ENCODE data around the gene EPG5. TPM values are rescaled to one million over a fixed set of nuclear protein-coding genes. Genes with fewer than 3 reads are reported as not detected.

EPG5 gene
- total and polyA plus RNA-seq, 9 of the 15 experiments (the other 6 are each of a cell fraction or from before 2014, with no cell fraction given): 1.3 to 10.7 (median 5.2) TPM

DNA sequence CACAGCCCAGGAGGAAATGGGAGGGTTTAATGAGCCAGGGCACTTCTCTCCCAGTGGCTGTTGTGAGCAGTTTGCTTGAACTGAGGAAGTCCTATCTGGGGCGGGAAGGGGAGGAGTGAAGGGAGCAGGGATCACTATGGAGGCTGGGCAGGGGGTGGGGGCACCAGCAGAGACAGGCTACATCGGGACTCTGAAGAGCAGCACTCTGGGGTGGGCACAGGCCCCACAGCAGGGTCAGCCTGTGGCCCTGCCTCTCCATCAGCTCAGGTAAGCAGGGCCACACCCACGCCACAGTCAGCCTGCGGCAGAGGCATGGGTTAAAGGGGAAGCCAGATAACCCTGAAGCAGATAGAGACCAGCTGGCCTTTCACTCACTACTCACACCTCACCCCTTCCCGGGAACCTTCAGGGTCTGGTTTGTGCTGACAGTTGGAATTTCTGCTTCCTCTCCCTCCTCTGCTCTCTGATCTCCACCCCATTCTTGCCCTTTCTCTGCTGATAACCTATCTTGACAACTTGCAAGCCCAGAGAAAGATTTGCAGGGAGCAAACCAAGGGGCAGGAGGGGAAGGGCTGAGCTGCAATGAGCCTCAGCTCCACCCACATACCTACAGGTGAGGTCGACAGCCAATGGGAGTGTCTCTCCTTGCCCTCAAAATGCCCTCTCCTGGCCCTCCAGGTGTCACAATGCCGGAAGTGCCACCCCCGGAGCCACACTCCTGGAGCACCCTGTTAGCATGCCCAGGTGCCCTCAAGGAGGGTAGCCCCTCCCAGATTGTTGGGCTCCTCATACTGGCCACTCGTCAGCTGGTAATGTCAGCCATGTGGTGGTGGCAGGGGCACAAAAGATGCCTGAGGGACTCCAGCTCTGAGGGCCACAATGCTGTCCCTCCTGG, 138.0 kb downstream of the EPG5 start (continued):
- TF ChIP-seq SRSF3 (IDR thresholded peaks at IDR 0.05; ENCODE audit: insufficient read depth, low read length) (no peak), ZNF263 (CRISPR knock-in tag; IDR thresholded peaks at IDR 0.05; ENCODE audit: borderline replicate concordance) (0 out of 2 replicates have a peak, but pooled peaks have one; percentile 25), BCOR (IDR thresholded peaks at IDR 0.05) (no peak), TCFL5 (CRISPR knock-in tag; conservative IDR thresholded peaks at IDR 0.05) (no peak), ZBTB17 (CRISPR knock-in tag; IDR thresholded peaks at IDR 0.05) (no peak), TSC22D4 (tag; IDR thresholded peaks at IDR 0.05) (no peak), OTX1 (CRISPR knock-in tag; IDR thresholded peaks at IDR 0.05) (no peak), RBFOX2 (IDR thresholded peaks at IDR 0.05; ENCODE audit: low read depth, low read length) (no peak), ZFP1 (CRISPR knock-in tag; IDR thresholded peaks at IDR 0.05) (no peak), ZNF146 (CRISPR knock-in tag; IDR thresholded peaks at IDR 0.05; ENCODE audit: unreplicated experiment) (no peak), TBL1XR1 (IDR thresholded peaks at IDR 0.05; ENCODE audit: low read length in 2 of 2) (no peak), RBBP5 (IDR thresholded peaks at IDR 0.05; ENCODE audit: borderline replicate concordance, insufficient read depth, low read length, poor library complexity, severe bottlenecking) (no peak), HLTF (IDR thresholded peaks at IDR 0.05) (no peak), THRAP3 (IDR thresholded peaks at IDR 0.05; ENCODE audit: borderline replicate concordance) (no peak), ZKSCAN1 (IDR thresholded peaks at IDR 0.05; ENCODE audit: low read depth, low read length) (no peak), ZNF316 (IDR thresholded peaks at IDR 0.05) (peak; percentile 24; the same call in 1 of the 2 replicates), CBX2 (IDR thresholded peaks at IDR 0.05; ENCODE audit: insufficient read depth, low read length, poor library complexity, severe bottlenecking) (no peak)
- TF ChIP-seq, protein P1, sequence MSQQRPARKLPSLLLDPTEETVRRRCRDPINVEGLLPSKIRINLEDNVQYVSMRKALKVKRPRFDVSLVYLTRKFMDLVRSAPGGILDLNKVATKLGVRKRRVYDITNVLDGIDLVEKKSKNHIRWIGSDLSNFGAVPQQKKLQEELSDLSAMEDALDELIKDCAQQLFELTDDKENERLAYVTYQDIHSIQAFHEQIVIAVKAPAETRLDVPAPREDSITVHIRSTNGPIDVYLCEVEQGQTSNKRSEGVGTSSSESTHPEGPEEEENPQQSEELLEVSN (IDR thresholded peaks at IDR 0.05; ENCODE audit: borderline replicate concordance in 1 of 2, extremely low read depth in 1 of 2, insufficient read depth in 1 of 2, insufficient read length in 1 of 2, low read depth in 1 of 2, low read length in 1 of 2, poor library complexity in 1 of 2, severe bottlenecking in 1 of 2): no peak
- TF ChIP-seq, protein P2, sequence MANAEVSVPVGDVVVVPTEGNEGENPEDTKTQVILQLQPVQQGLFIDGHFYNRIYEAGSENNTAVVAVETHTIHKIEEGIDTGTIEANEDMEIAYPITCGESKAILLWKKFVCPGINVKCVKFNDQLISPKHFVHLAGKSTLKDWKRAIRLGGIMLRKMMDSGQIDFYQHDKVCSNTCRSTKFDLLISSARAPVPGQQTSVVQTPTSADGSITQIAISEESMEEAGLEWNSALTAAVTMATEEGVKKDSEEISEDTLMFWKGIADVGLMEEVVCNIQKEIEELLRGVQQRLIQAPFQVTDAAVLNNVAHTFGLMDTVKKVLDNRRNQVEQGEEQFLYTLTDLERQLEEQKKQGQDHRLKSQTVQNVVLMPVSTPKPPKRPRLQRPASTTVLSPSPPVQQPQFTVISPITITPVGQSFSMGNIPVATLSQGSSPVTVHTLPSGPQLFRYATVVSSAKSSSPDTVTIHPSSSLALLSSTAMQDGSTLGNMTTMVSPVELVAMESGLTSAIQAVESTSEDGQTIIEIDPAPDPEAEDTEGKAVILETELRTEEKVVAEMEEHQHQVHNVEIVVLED (CRISPR knock-in tag; IDR thresholded peaks at IDR 0.05): no peak
- TF ChIP-seq, protein P3, sequence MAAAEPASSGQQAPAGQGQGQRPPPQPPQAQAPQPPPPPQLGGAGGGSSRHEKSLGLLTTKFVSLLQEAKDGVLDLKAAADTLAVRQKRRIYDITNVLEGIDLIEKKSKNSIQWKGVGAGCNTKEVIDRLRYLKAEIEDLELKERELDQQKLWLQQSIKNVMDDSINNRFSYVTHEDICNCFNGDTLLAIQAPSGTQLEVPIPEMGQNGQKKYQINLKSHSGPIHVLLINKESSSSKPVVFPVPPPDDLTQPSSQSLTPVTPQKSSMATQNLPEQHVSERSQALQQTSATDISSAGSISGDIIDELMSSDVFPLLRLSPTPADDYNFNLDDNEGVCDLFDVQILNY (CRISPR knock-in tag; IDR thresholded peaks at IDR 0.05): no peak
- TF ChIP-seq, protein P4, sequence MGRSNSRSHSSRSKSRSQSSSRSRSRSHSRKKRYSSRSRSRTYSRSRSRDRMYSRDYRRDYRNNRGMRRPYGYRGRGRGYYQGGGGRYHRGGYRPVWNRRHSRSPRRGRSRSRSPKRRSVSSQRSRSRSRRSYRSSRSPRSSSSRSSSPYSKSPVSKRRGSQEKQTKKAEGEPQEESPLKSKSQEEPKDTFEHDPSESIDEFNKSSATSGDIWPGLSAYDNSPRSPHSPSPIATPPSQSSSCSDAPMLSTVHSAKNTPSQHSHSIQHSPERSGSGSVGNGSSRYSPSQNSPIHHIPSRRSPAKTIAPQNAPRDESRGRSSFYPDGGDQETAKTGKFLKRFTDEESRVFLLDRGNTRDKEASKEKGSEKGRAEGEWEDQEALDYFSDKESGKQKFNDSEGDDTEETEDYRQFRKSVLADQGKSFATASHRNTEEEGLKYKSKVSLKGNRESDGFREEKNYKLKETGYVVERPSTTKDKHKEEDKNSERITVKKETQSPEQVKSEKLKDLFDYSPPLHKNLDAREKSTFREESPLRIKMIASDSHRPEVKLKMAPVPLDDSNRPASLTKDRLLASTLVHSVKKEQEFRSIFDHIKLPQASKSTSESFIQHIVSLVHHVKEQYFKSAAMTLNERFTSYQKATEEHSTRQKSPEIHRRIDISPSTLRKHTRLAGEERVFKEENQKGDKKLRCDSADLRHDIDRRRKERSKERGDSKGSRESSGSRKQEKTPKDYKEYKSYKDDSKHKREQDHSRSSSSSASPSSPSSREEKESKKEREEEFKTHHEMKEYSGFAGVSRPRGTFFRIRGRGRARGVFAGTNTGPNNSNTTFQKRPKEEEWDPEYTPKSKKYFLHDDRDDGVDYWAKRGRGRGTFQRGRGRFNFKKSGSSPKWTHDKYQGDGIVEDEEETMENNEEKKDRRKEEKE (IDR thresholded peaks at IDR 0.05; ENCODE audit: borderline replicate concordance in 1 of 2, control insufficient read depth in 1 of 2, low read depth in 2 of 2, low read length in 1 of 2): no peak
